H1 (cell line): ENCODE measurements around the gene TMUB1.

Experiments
- CBX5 ChIP-seq: fragments of 300-800, 300-1000 bp; sonication (generic); IDR thresholded peaks from 2 replicates; pipeline ENCODE4 v1.7.1; 2016; ENCODE audit warnings: antibody characterized with exemption, low read length, low read depth
- CHD2 ChIP-seq: IDR thresholded peaks from 2 replicates; pipeline ENCODE4 v1.6.1; 2012; ENCODE audit warnings: low read length, improper control_type of control experiment
- EP300 ChIP-seq, 2 experiments: IDR thresholded peaks; 1 replicate in 1 of 2; 2 replicates in 1 of 2; pipeline ENCODE4 v1.6.1; 2011 to 2012; ENCODE audit warnings: low read depth in 2 of 2, low read length in 2 of 2, mild to moderate bottlenecking in 2 of 2, borderline replicate concordance in 1 of 2, inconsistent platforms in 1 of 2, moderate library complexity in 1 of 2
- EZH2 ChIP-seq: fragments of 200-600 bp; sonication (generic); IDR thresholded peaks from 2 replicates; pipeline ENCODE4 v1.7.1; 2012; ENCODE audit warnings: low read depth, mild to moderate bottlenecking, moderate library complexity, low read length, inconsistent platforms; ENCODE audit not compliant: severe bottlenecking
- KDM5A ChIP-seq: fragments of 200-600 bp; IDR thresholded peaks from 2 replicates; pipeline ENCODE4 v1.7.1; 2012; ENCODE audit warnings: mild to moderate bottlenecking, low read length, inconsistent platforms, mixed read lengths
- NRF1 ChIP-seq: IDR thresholded peaks from 2 replicates; pipeline ENCODE4 v1.6.1; 2011; ENCODE audit warnings: mild to moderate bottlenecking, low read depth, low read length, improper control_type of control experiment
- POLR2A ChIP-seq, 2 experiments: IDR thresholded peaks; 1 replicate in 1 of 2; 2 replicates in 1 of 2; pipeline ENCODE4 v1.6.1; 2011; ENCODE audit warnings: low read depth in 2 of 2, low read length in 2 of 2, mild to moderate bottlenecking in 2 of 2; ENCODE audit errors: control extremely low read depth in 1 of 2
- TF ChIP-seq, protein P1 (sequence below), 3 experiments: IDR thresholded peaks; 1 replicate in 2 of 3; 2 replicates in 1 of 3; pipeline versions ENCODE4 v1.5.1 to v1.6.1; 2011; ENCODE audit warnings: low read length in 3 of 3, mild to moderate bottlenecking in 3 of 3, inconsistent platforms in 2 of 3, low read depth in 1 of 3, moderate library complexity in 1 of 3; ENCODE audit not compliant: insufficient read depth in 1 of 3; ENCODE audit errors: control extremely low read depth in 1 of 3
- TF ChIP-seq, protein P2 (sequence below): IDR thresholded peaks from 2 replicates; pipeline ENCODE4 v1.6.1; 2012; ENCODE audit warnings: inconsistent platforms

DNA sequence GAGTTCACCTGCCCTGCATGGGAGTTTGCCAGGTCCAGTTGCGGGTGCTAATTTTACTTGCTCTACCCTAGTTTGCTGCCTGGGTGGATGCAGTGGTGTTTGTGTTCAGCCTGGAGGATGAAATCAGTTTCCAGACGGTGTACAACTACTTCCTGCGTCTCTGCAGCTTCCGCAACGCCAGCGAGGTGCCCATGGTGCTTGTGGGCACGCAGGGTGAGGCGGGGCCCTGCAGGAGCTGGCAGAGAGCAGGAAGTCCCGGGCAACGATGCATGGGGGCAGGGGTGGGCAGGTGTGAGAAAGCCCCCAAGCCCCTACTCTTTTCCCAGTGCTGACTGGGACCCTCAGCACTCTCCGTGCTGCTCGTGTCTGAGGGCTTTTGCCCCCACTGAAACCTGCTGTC is 34.3 kb upstream of the TMUB1 start:
- TF ChIP-seq CHD2 (no peak), POLR2A (IDR thresholded peaks at IDR 0.05; ENCODE audit: control extremely low read depth in 1 of 2, low read depth in 2 of 2, low read length in 2 of 2) (no peak), CBX5 (no peak), NRF1 (no peak), KDM5A (no peak), EP300 (IDR thresholded peaks at IDR 0.05; ENCODE audit: borderline replicate concordance in 1 of 2, low read depth in 2 of 2, low read length in 2 of 2) (no peak), EZH2 (no peak)
- TF ChIP-seq, protein P1, sequence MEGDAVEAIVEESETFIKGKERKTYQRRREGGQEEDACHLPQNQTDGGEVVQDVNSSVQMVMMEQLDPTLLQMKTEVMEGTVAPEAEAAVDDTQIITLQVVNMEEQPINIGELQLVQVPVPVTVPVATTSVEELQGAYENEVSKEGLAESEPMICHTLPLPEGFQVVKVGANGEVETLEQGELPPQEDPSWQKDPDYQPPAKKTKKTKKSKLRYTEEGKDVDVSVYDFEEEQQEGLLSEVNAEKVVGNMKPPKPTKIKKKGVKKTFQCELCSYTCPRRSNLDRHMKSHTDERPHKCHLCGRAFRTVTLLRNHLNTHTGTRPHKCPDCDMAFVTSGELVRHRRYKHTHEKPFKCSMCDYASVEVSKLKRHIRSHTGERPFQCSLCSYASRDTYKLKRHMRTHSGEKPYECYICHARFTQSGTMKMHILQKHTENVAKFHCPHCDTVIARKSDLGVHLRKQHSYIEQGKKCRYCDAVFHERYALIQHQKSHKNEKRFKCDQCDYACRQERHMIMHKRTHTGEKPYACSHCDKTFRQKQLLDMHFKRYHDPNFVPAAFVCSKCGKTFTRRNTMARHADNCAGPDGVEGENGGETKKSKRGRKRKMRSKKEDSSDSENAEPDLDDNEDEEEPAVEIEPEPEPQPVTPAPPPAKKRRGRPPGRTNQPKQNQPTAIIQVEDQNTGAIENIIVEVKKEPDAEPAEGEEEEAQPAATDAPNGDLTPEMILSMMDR (IDR thresholded peaks at IDR 0.05; ENCODE audit: control extremely low read depth in 1 of 3, insufficient read depth in 1 of 3, low read depth in 1 of 3, low read length in 3 of 3), result no peak
- TF ChIP-seq, protein P2, sequence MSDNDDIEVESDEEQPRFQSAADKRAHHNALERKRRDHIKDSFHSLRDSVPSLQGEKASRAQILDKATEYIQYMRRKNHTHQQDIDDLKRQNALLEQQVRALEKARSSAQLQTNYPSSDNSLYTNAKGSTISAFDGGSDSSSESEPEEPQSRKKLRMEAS, result no peak
